ENCODE measurements around the gene HTR5A.

The HTR5A gene

DNA sequence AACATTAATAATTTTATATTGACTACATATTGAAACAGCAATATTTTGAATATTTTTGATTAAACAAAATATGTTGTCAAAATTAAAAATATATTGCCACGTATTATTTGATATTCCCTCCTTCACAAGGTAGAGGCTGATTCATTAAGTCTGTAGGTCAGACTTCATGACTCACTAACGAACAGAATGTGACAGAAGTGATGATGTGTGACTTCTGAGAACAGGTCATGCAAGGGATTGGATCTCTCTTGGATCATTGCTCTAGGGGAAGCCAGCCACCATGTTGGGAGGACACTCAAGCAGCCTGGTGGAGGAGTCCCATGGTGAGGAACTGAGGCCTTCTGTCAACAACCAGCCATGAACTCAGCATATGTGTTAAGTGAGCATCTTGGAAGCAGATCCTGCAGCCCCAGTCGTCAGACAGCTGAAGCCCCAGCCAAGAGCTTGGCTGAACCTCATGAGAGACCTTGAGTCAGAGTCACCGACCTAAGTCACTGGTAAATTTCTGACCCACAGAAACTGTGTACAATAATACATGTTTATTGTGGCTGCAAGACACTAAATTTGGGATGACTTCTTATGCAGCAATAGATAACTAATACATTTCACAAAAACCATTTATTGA lies 66.6 kb downstream of the HTR5A start:
- no peaks in the 10 kb centered on the region for H3K79me2 ChIP-seq (ENCODE audit: control insufficient read depth, insufficient read depth, low read length, unreplicated experiment)
- no peaks in the 10 kb centered on the region for H3K4me1 ChIP-seq (ENCODE audit: control insufficient read depth, insufficient read depth, low read length, unreplicated experiment)
- no peak overlapping the region for H2AFZ ChIP-seq (ENCODE audit: low read length, unreplicated experiment)
- no peaks in the 10 kb centered on the region for H3K36me3 ChIP-seq (ENCODE audit: insufficient read depth, low read length)
- peaks cover 17% of the 10 kb centered on the region for H3K27me3 ChIP-seq (ENCODE audit: insufficient read depth, low read length)
- no peak overlapping the region for H3K27ac ChIP-seq (ENCODE audit: low read depth, low read length)
- H3K4me3 ChIP-seq (ENCODE audit: low read depth, low read length) = no peak overlapping the region
